NCI-H2081 (cell line): Measurements from ENCODE around the gene SLC39A2.
A peak's percentile ranks its signal among the peaks of the same experiment; 100 is the strongest.
"Not testable (repeated sequence)": the region's sequence is repeated elsewhere in the genome, so short reads cannot be mapped to it uniquely, and the experiment has no call there.

ENCODE experiments used
- DNase-seq, 2 experiments: peaks; one replicate each; lab custom pipeline; 2025; lab: John Stamatoyannopoulos, UW

Gene SLC39A2, protein sequence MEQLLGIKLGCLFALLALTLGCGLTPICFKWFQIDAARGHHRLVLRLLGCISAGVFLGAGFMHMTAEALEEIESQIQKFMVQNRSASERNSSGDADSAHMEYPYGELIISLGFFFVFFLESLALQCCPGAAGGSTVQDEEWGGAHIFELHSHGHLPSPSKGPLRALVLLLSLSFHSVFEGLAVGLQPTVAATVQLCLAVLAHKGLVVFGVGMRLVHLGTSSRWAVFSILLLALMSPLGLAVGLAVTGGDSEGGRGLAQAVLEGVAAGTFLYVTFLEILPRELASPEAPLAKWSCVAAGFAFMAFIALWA

DNA sequence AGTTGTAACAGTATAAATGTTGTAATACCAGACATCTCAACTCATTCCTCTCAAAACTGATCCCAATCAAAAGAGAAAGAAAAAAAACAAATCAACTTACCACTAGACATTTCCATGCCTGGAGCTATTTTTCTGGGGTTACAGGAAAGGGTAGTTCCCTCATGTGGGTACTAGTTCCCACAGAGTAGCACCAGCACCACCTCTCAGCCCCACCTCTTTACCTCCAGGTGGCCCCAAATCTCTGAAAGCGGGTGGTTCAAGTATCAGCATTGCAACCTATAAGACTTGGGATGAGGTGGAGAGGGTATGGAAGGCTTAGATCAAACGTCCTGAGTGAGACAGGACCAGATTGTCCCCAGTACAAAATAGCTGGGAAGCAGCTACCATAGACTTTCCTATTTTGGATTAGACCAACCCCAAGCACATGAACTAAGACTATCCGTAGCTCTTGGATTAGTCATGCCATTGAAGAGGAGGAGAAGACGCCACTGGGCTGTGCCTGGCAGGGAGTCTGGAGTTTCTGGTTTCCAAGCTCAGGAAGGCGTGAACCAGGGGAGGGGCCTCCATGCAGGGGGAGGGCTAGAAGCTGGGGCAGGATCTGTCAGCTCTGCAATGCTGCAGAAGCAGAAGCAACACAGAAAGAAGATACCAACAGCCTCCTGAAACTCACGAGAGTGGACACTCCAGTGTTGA is at the start of gene SLC39A2:
SLC39A2 (plus strand) TSS at position 620 of the 693 bp plus-strand sequence. CDS start 154 bp downstream, outside the sequence.
- no peak for DNase-seq

DNA sequence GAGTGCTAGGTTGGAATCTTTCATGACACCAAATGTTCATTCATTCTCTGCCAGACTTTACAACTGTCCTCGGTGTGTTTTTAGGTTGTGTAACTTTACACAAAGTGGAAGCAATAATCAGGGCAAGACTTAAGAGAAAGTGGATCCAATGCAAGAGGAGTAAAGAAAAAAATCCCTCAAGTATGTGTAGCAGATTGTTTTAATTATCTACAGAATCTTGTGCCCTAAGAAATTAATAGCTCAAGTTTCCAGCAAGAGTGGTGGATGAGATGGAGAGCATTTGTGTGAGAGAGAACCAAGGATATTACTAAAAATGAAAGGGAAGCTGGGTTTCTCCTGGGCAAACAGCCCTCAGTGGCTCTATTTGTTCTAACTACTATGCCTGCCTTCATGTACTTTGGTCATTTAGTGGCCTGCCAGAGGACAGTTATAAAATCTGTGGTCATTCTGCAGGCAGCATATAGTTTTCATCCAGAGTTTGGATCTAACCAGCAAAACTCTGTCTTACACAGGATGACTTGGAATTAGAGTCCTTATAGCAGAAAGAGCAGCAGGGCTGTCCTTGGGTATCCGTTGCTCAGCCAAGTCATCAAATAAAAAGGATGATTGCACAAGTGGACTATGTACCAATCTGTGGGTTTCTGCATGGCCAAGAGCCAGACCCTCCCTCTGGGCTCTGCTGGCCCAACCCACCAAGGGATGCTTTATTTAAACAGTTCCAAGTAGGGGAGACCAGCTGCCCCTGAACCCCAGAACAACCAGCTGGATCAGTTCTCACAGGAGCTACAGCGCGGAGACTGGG is 44.2 kb upstream of the SLC39A2 start, which contains the start of gene RNASE2:
RNASE2 (plus strand) TSS at position 752 of the 802 bp plus-strand sequence. CDS start 285 bp downstream, outside the sequence.
- not testable (repeated sequence) for DNase-seq

DNA sequence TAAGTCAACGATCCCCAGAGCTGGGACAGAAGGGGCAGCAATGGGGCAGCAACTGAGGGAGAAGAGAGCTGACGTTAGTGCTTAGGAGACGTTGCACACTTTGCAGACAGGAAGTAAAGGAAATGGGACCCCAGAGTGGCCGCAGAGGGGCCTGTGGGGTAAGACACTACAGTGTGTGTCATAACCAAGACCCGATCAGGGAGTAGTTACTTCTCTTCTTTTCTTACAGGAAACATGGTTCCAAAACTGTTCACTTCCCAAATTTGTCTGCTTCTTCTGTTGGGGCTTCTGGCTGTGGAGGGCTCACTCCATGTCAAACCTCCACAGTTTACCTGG is 43.6 kb upstream of the SLC39A2 start:
- not testable (repeated sequence) for DNase-seq

DNA sequence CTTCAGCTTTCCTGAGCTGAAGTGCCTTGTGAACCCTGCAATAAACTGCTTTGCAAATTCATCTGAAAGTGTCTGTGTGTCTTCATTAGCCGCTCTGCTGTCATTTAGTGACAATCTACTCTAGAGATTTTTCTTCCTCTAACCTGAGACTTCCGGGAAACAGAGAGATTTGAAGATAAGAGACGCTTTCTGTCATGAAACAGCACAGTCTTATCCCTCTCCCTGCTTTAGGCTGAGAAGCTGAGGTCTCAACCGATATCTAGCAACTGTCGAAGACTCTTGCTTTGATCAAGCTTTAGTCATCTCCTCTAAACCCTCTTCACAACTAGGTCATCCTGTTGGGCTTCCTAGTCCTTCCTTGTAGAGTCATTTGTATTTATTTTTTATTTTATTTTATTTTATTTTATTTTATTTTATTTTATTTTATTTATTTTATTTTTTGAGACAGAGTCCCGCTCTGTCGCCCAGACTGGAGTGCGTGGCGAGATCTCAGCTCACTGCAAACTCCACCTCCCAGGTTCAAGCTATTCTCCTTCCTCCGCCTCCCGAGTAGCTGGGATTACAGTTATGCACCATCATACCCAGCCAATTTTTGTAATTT is 42.6 kb upstream of the SLC39A2 start:
- no peak for DNase-seq

DNA sequence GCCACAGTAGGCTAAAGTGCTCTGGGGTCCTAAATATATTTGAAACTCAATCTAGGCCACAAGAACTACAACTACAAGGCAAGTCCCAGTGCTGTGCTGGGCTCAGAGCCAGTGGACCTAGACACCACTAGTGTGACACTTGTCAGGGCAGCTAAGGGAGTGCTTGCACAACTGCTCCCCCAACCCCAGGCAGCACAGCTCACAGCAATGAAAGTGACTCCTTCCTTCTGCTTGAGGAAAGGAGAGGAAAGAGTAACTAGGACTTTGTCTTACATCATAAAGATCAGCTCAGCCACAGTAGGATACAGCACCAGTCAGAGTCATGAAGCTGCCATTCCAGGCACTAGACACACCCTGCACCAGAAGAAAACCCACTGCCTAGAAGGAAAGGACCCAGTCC is 40.1 kb upstream of the SLC39A2 start:
- DNase-seq = not testable (repeated sequence)

DNA sequence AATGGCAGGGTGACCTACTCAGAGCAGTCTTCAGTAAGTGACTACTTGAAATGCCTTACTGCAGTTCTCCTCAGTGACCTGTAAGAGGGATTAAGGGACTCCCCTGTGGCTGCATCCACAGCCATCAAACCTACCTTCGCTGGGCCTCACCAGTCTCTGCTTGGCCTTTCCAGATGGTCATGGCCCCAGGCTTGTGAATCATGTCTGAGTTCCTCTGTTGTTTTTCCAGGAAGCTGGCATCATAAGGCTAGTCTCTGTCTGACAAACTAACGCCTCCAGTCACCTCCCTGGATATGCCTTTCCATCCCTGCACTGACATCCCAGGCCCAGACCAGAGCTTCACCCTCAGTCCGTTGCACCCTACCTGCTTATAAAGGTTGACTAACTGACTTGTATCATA is 29.8 kb upstream of the SLC39A2 start:
- no peak for DNase-seq

DNA sequence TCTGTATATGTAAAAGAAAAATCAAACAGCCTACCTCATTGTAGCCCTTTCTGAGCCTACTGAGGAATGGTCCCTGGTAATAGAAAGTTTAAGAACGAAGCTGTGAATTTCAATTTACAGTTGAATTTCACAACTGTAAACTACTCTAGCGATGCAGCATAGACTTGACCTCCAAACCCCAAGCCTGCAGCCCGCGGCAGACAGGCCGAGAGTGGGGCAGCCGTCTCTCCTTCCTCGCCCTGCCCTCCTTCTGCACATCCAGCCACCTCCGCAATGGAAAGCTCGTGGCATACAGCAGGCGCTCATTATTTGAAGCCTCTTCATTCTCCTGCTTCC is 28.5 kb upstream of the SLC39A2 start:
- no peak for DNase-seq

DNA sequence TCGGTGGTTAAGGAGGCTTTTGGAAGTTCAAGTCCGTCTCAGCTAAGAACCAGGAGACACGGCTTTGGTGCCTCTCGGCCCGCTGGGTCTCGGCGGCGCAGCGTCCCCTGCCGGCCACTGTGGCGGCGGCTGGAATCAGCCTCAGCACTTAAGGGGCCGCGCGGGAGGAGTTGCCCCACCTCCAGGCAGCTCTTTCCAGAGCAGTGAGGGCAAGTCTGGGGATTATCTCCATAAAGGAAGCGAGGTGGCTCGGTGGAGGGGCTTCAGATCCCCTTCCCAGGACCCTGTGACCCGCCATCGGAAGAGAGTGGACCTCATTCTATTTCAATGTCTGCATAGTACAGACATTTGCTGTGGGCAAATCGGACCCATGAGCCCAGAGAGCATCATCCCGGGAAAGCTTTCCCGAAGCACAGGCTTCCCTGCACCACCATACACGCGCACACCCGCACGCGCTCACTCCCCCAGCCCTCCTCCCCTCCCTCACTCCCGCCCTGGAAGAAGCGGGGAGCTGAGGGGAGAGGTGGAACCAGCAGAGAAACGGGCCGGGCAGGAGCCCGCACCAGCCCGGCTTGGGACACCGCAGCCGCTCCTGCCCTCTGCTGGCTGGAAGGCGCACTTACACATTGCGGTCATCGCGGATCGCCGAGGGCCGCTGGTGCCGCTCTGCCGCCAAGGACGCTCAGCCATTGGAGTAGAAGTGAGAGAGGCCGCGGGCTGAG is 27.9 kb upstream of the SLC39A2 start:
- DNase-seq = peak; percentile 61 to 71

DNA sequence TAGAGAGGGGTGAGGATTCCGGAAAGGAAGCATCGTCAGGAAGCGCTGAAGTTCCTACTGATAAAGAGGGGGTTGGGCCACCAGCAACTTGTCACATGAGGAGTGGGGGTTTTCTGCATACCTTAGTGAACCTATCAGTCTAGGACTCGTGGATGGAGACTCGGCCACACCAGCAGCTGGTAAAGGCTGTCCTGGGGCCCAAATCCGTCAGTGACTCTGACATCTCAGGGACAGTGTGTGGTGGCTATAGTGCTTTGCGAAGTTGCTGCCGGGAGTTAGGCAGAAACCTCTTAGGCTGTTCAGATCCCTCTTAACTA is 27.4 kb upstream of the SLC39A2 start:
- no peak for DNase-seq

DNA sequence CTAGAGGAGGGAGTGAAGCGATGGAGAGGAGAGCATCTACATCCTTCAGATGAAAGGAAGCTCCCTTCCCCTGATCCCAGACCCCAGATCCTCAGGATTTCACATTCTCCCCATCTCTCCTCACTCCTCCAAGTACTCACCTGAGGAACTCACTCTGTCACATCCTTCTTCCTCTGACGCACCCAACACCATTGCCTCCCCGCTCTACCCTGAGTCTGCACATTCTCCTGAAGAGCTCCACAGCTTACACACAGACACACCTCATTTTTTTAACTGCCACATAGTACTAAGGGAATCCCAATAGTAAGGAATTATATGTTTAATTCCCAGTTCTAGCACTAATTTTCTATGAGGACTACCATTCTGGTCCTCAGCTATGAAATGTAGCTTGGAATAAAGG is 25.6 kb upstream of the SLC39A2 start:
- no peak for DNase-seq

DNA sequence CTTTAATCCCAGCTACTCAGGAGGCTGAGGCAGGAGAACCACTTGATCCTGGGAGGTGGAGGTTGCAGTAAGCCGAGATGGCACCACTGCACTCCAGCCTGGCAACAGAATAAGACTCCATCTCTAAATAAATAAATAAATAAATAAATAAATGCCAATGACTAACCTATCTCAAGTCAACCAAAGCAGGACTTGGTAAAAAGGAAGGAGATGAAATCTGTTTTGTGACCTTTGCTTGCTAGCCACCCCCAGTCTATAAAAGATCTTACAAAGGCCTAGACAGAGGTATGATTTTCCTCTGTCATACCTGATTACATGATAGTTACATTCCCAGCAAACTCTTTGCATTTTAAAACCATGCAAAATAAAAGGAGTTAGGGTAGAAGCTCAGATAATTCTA is 22.8 kb upstream of the SLC39A2 start:
- no peak for DNase-seq

DNA sequence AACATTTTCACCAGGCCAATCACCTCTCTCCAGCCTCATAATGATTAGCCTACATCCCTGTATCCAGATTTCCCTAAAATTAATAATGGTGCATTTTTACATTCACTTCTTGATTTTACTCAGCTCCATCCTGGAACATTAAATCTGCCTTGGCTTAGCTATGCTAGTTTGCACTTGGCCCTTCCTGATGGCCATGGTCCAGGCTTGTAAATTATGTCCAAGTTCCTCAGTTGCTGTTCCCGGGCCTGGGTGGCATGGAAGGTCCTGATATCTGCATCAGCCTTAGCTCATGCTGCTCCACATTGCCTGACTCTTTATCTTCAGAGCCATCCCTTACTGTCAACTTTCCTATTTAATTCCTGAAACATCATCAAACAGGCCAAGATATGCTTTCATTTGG is 20.4 kb upstream of the SLC39A2 start:
- DNase-seq = no peak

DNA sequence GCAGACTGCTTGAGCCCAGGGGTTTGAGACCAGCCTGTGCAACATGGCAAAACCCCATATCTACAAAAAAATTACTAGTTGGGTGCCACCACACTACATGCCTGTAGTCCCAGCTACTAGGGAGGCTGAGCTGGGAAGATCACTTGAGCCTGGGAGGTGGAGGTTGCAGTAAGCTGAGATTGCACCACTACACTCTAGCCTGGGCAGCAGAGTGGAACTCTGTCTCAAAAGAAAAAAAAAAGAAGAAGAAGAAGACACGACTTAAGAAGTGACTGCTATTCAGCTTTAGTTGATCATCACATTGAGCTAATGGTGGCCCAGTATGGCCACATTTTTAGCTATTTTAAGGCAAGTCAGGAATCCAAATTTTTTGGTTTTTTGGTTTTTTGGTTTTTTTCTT is 18.2 kb upstream of the SLC39A2 start:
- DNase-seq = no peak

DNA sequence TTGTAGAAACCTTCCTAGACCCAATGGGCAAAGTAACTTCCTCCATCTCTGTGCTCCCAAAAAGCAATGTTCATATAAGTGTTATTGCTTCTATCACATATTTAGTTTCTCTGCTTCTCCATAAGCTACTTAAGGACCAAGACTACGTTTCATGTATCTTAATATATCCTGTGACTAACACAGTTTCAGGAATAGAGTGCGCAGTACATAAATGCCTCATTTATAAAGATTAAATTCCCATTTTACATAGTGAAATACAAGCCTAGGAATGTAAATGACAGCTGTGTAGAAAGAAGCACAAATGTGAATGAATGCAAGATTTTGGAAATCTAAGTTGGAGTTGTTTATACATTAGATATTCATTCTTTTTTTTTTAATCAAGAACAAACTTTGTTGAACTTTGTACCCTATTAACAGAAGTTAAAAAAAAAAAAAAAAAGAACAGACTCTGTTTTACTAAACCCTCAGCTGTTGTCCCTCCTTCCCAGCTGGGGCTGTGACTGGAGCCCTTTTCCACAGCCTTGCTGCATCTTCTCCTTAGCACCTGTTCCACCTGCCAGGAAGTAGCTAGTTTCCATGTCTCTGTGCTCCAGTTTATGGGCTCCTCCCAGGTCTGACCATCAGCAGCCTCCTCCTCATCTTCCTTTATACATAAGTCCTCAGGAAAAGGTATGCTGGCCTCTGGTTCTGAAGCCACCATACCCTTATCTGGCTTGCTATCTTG is 16.3 kb upstream of the SLC39A2 start:
- DNase-seq = no peak

DNA sequence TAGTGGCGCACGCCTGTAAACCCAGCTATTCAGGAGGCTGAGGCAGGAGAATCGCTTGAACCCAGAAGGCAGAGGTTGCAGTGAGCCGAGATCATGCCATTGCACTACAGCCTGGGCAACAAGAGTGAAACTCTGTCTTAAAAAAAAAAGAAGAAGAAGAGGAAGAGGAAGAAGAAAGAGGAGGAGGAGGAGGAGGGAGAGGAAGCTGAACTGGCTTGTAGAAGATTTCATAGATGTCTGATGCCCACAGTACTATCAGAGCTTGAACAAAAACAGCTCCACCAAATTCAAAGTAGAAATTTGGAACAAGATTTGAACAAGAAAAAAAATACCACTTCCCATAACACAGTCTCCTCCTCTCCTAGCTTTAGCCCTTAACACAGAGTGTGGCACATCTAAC is 13.4 kb upstream of the SLC39A2 start:
- not testable (repeated sequence) for DNase-seq

DNA sequence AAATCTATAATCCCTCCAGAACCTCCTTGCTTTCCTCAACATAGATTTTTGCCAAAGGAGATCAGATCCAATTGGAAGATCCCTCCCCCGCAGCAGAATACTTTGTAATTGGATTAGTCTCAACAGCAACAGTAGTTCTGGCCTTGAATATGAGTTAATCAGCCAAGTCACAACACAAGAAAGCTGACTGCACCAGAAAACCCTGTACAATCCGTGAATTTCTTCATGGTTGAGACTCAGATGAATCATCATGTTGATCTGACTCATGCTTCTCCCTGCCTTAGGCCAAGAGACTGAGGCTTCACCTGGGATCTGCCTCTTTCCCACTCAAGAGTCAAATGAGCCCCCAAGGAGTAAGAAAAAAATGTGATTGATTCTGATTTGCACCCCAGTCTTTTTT is 12.3 kb upstream of the SLC39A2 start:
- DNase-seq = no peak

DNA sequence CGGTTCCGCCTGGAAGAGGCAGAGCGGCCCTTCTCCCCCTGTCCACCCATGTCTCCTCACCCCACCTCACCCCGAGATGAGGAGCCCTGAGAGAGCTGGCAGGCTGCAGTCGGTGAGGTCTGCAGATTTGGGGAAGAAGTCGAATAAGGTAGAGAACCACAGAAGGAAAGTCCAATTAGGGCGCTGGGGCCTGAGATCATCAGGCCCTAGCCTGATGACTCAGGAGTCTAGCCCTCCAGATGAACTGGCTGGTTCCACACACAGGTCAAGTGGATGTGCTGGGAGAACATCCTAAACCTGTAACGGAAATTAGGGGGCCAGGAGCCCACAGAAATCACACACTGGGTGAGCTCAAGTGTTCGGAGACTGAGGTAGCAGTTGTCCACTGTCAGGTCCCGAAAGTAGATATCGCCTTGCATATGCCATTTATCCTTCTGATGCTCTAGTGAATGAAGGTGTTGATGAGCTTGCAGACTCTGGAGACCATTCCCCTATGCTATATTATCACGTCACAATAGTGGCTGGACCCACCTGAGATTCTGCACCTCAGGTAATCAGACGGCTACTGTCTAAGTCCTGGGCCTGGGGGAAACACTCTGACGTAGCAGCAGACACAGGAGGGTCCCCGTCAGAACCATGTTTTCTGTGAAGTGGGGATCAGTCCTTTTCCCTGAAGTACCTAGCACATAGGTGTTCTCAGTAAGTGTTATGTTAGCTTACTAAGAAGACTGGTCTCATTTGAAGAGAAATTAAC is 10.2 kb upstream of the SLC39A2 start:
- DNase-seq = no peak

DNA sequence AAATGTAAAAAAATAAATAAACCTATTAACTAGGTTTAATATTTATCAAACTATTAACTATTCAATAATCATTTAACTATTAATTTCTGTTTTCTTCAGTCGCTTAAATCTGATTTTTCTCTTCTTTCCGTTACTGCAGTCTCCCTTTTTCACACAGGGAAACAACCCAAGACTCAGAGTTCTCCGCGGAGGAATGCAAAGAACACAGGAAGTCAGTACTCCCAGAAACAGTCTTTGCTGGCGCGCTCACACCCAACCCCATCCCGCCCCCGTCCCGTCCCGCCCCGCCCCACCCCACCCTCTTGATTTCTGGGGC is 9.7 kb upstream of the SLC39A2 start:
- DNase-seq = no peak

DNA sequence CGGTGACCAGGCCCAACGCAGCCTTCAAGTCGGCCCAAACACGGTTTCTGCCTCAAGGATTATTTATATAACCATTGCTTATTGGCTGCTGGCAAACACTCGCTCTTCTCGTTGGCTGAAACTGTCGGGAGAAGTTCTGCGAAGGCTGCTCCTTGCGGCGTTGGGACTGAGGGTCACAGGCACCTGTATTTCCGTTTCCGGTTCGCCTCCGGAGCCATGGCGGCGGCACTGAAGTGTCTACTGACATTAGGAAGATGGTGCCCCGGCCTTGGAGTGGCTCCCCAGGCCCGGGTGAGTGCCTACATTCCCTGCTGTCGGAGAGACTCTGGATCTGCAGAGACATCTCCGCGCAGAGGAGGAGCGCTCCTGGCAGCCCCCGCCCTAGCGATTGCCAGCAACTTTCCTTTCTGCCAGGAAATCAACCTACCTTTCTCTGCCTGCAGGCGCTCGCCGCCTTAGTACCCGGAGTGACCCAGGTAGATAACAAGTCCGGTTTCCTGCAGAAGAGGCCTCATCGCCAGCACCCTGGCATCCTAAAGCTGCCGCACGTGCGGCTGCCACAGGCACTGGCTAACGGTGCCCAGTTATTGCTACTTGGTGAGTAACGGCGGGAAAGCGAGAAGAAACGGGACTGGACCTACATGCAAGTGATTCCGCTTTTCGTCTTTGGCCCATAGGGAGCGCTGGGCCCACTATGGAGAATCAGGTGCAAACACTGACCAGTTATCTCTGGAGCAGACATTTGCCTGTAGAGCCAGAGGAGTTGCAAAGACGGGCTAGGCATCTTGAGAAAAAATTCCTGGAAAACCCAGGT is 9.1 kb upstream of the SLC39A2 start, which contains the start of gene METTL17:
METTL17 (plus strand) TSS at position 194 of the 814 bp plus-strand sequence; CDS start at position 217, 23 bp downstream.
- peak; percentile 72 to 90 for DNase-seq

DNA sequence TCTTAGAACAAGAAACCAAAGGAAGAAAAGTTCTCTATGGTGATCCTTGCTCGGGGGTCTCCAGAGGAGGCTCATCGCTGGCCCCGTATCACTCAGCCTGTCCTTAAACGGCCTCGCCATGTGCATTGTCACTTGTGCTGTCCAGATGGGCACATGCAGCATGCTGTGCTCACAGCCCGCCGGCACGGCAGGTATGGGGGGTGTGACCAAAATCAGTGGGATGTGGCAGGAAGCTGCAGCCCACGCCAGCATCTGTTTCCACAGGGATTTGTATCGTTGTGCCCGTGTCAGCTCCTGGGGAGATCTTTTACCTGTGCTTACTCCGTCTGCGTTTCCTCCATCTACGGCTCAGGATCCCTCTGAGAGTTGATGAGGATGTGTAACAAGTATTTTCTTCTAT is 2.6 kb upstream of the SLC39A2 start:
- no peak for DNase-seq
